Astrocyte (in vitro differentiated cells and primary cell): ENCODE results near the gene DDR1. TPM values are rescaled to one million over a fixed set of nuclear protein-coding genes. Genes with fewer than 3 reads are reported as not detected.

Source experiments
- DNase-seq: peaks from one replicate; pipeline ENCODE4 v3.0.0-alpha.2; 2010; ENCODE audit warnings: low read depth
- FAIRE-seq: peaks from 2 replicates; lab custom pipeline; 2011; peaks lifted over from hg19 to GRCh38; lab: Jason Lieb, UNC
- H2AFZ ChIP-seq: 2 replicates; pipeline ENCODE4 v1.6.0; 2012; ENCODE audit warnings: low read depth, low read length, inconsistent platforms
- H3K27ac ChIP-seq: 2 replicates; pipeline ENCODE4 v1.5.1; 2011; ENCODE audit warnings: low read depth, low read length, inconsistent platforms
- H3K27me3 ChIP-seq: 2 replicates; pipeline ENCODE4 v1.6.0; 2011; ENCODE audit warnings: low read length, inconsistent platforms; ENCODE audit not compliant: insufficient read depth
- H3K36me3 ChIP-seq: 2 replicates; pipeline ENCODE4 v1.5.1; 2011; ENCODE audit warnings: low read length, inconsistent platforms; ENCODE audit not compliant: insufficient read depth
- H3K4me1 ChIP-seq: 2 replicates; pipeline ENCODE4 v1.5.1; 2011; ENCODE audit warnings: low read length, inconsistent platforms; ENCODE audit not compliant: insufficient read depth
- H3K4me2 ChIP-seq: 2 replicates; pipeline ENCODE4 v1.6.0; 2012; ENCODE audit warnings: low read length, inconsistent platforms
- H3K4me3 ChIP-seq: 2 replicates; pipeline ENCODE4 v1.5.1; 2011; ENCODE audit warnings: low read depth, mild to moderate bottlenecking, low read length, inconsistent platforms; ENCODE audit not compliant: insufficient read depth
- H3K79me2 ChIP-seq: 2 replicates; pipeline ENCODE4 v1.6.0; 2012; ENCODE audit warnings: mild to moderate bottlenecking, low read length, inconsistent platforms; ENCODE audit not compliant: insufficient read depth
- H3K9ac ChIP-seq: 2 replicates; pipeline ENCODE4 v1.6.0; 2012; ENCODE audit warnings: mild to moderate bottlenecking, low read length, inconsistent platforms
- H3K9me3 ChIP-seq: 2 replicates; pipeline ENCODE4 v1.5.1; 2012; ENCODE audit warnings: low read depth, mild to moderate bottlenecking, low read length, inconsistent platforms; ENCODE audit not compliant: insufficient read depth
- H4K20me1 ChIP-seq: 2 replicates; pipeline ENCODE4 v1.6.0; 2012; ENCODE audit warnings: low read length, inconsistent platforms; ENCODE audit not compliant: insufficient read depth
- H3K27ac Mint-ChIP-seq: one replicate; pipeline ENCODE4 v1.8.0; 2021; ENCODE audit warnings: mild to moderate bottlenecking, mixed read lengths; ENCODE audit not compliant: unreplicated experiment
- H3K27me3 Mint-ChIP-seq: one replicate; pipeline ENCODE4 v1.8.0; 2021; ENCODE audit warnings: low read depth, mixed read lengths; ENCODE audit not compliant: unreplicated experiment
- H3K36me3 Mint-ChIP-seq: one replicate; pipeline ENCODE4 v1.8.0; 2021; ENCODE audit warnings: low read depth, mixed read lengths; ENCODE audit not compliant: unreplicated experiment
- H3K4me1 Mint-ChIP-seq: one replicate; pipeline ENCODE4 v1.8.0; 2021; ENCODE audit warnings: low read depth, mixed read lengths; ENCODE audit not compliant: unreplicated experiment
- H3K4me3 Mint-ChIP-seq: one replicate; pipeline ENCODE4 v1.8.0; 2021; ENCODE audit warnings: mild to moderate bottlenecking, moderate library complexity, mixed read lengths; ENCODE audit not compliant: unreplicated experiment
- H3K9me3 Mint-ChIP-seq: one replicate; pipeline ENCODE4 v1.8.0; 2021; ENCODE audit warnings: mild to moderate bottlenecking, mixed read lengths; ENCODE audit not compliant: unreplicated experiment
- CTCF ChIP-seq: IDR thresholded peaks from 2 replicates; pipeline ENCODE4 v1.5.1; 2011; ENCODE audit warnings: low read depth, mild to moderate bottlenecking, inconsistent platforms, low read length, moderate library complexity; ENCODE audit not compliant: insufficient read depth
- EZH2 ChIP-seq: IDR thresholded peaks from 2 replicates; pipeline ENCODE4 v1.6.1; 2012; ENCODE audit warnings: mild to moderate bottlenecking, low read length, inconsistent platforms; ENCODE audit not compliant: insufficient read depth
- total RNA-seq: library from RNA; stranded (reverse); gene quantifications from 2 replicates; pipeline ENCODE4 v1.2.1, GENCODE V29; 2021

DDR1 gene
- total RNA-seq, 1 donor from 2014 or later = 144 TPM

DNA sequence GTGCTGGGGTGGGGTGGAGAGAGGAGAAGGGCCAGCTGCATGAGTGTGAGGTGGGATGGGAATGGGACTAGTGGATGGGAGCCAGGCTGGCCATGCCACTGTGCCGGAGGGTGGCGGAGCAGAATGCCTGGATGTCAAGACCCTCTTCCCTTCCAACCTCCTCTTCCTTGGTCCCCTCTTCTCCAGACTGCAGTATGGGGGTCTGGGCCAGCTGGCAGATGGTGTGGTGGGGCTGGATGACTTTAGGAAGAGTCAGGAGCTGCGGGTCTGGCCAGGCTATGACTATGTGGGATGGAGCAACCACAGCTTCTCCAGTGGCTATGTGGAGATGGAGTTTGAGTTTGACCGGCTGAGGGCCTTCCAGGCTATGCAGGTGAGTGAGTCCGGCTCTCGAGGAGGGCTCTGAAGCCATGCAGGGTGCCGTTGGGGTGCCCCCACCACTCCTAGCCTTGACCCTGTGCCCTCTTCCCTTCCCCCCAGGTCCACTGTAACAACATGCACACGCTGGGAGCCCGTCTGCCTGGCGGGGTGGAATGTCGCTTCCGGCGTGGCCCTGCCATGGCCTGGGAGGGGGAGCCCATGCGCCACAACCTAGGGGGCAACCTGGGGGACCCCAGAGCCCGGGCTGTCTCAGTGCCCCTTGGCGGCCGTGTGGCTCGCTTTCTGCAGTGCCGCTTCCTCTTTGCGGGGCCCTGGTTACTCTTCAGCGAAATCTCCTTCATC, 7.7 kb downstream of the DDR1 start:
- FAIRE-seq = no peak
- Mint-ChIP-seq H3K36me3 (peaks cover 41% of the 10 kb centered on the region), H3K27me3 (no peaks in the 10 kb centered on the region), H3K4me3 (no peak overlapping the region), H3K4me1 (peaks cover 26% of the 10 kb centered on the region), H3K27ac (peak overlapping the region; percentile 28), H3K9me3 (no peaks in the 10 kb centered on the region)
- H3K27ac ChIP-seq = no peak overlapping the region
- H3K9ac ChIP-seq = no peak overlapping the region
- no peak overlapping the region for H3K4me3 ChIP-seq
- H3K27me3 ChIP-seq = no peaks in the 10 kb centered on the region
- peaks cover 32% of the 10 kb centered on the region for H3K79me2 ChIP-seq
- TF ChIP-seq CTCF (no peak), EZH2 (no peak)
- H3K4me2 ChIP-seq = no peak overlapping the region
- H4K20me1 ChIP-seq = peaks cover 31% of the 10 kb centered on the region
- H3K4me1 ChIP-seq = peaks cover 23% of the 10 kb centered on the region
- no peaks in the 10 kb centered on the region for H3K9me3 ChIP-seq
- H2AFZ ChIP-seq = no peak overlapping the region
- peaks cover 4% of the 10 kb centered on the region for H3K36me3 ChIP-seq
- DNase-seq = no peak

- peaks cover 44% of the 10 kb centered on the region for H3K36me3 Mint-ChIP-seq
- no peaks in the 10 kb centered on the region for H3K27me3 ChIP-seq
- H3K9me3 ChIP-seq = no peaks in the 10 kb centered on the region
- no peak for FAIRE-seq
- peaks cover 4% of the 10 kb centered on the region for H3K36me3 ChIP-seq
- peaks cover 17% of the 10 kb centered on the region for H3K4me1 ChIP-seq
- no peaks in the 10 kb centered on the region for H3K27me3 Mint-ChIP-seq
- H4K20me1 ChIP-seq = peaks cover 31% of the 10 kb centered on the region
- no peak overlapping the region for H3K4me3 Mint-ChIP-seq
- H3K27ac Mint-ChIP-seq = no peak overlapping the region
- no peak overlapping the region for H2AFZ ChIP-seq
- peaks cover 21% of the 10 kb centered on the region for H3K79me2 ChIP-seq
- no peak overlapping the region for H3K9ac ChIP-seq
- no peaks in the 10 kb centered on the region for H3K9me3 Mint-ChIP-seq
- no peak for TF ChIP-seq EZH2
- TF ChIP-seq CTCF = no peak
- no peak overlapping the region for H3K27ac ChIP-seq
- peaks cover 22% of the 10 kb centered on the region for H3K4me1 Mint-ChIP-seq
- H3K4me2 ChIP-seq = no peak overlapping the region
- H3K4me3 ChIP-seq = no peak overlapping the region
- no peak for DNase-seq
Observed at GRCh38 chr6:30893001-30893591, 8.8 kb downstream of the DDR1 start.

DNA sequence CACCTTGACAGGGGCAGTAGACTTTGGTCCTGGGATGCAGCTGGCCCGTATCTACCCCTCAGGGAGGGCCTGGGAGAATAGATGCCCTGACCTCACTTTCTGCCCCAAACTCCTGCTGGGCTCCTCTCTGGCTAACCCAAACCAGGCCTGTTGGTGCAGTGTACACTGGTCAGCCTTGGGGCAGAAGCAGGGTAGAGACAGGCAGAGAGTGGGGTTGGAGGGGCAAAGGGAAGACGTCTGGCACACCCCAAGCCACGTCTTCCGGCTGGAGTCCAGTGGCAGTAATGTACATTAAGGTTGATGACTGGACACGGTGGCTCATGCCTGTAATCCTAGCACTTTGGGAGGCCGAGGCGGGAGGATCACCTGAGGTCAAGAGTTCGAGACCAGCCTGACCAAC, 9.3 kb downstream of the DDR1 start:
- no peak overlapping the region for H3K27ac Mint-ChIP-seq
- peaks cover 4% of the 10 kb centered on the region for H3K36me3 ChIP-seq

More for the DNA sequence above, 9.3 kb downstream of the DDR1 start:
- H3K27me3 Mint-ChIP-seq = no peaks in the 10 kb centered on the region
- H3K36me3 Mint-ChIP-seq = peaks cover 48% of the 10 kb centered on the region
- no peaks in the 10 kb centered on the region for H3K9me3 Mint-ChIP-seq
- H3K9me3 ChIP-seq = no peaks in the 10 kb centered on the region
- H3K4me1 ChIP-seq = peaks cover 11% of the 10 kb centered on the region
- no peak overlapping the region for H3K27ac ChIP-seq
- peaks cover 29% of the 10 kb centered on the region for H4K20me1 ChIP-seq
- TF ChIP-seq EZH2 (no peak), CTCF (no peak)
- H3K79me2 ChIP-seq = peaks cover 19% of the 10 kb centered on the region
- H3K4me2 ChIP-seq = no peak overlapping the region
- no peak overlapping the region for H3K9ac ChIP-seq
- H3K4me3 Mint-ChIP-seq = no peak overlapping the region
- H3K4me3 ChIP-seq = no peak overlapping the region
- peaks cover 16% of the 10 kb centered on the region for H3K4me1 Mint-ChIP-seq
- DNase-seq = no peak
- H2AFZ ChIP-seq = no peak overlapping the region
- no peak for FAIRE-seq
- no peaks in the 10 kb centered on the region for H3K27me3 ChIP-seq
